Tibial nerve (tissue), 4 donors: ENCODE measurements around the gene FBXO4. TPM values are rescaled to one million over a fixed set of nuclear protein-coding genes. Genes with fewer than 3 reads are reported as not detected.
"Not testable (repeated sequence)": the region's sequence is repeated elsewhere in the genome, so short reads cannot be mapped to it uniquely, and the experiment has no call there.

ENCODE experiments used
- DNase-seq, 2 donors: peaks; one replicate each; pipeline ENCODE4 v3.0.0-alpha.2; 2019; ENCODE audit warnings: low spot score in 2 of 2
- H3K27ac ChIP-seq, 4 donors: fragments of 200-600 bp; sonication (generic) in 3 of 4; one replicate each; pipeline ENCODE4 v1.5.1; 2017 to 2019; ENCODE audit warnings: mild to moderate bottlenecking in 1 of 4
- H3K27me3 ChIP-seq, 2 donors: fragments of 200-600 bp; sonication (generic) in 1 of 2; one replicate each; pipeline versions ENCODE4 v1.5.1 to v1.6.0; 2017 to 2019
- H3K36me3 ChIP-seq, 3 donors: fragments of 200-600 bp; sonication (generic); one replicate each; pipeline ENCODE4 v1.5.1; 2018 to 2019
- H3K4me1 ChIP-seq, 4 donors: fragments of 200-600 bp; sonication (generic) in 3 of 4; one replicate each; pipeline ENCODE4 v1.5.1; 2017 to 2019
- H3K4me3 ChIP-seq, 4 donors: fragments of 200-600 bp; sonication (generic) in 3 of 4; one replicate each; pipeline ENCODE4 v1.5.1; 2017 to 2019; ENCODE audit warnings: mild to moderate bottlenecking in 1 of 4, moderate library complexity in 1 of 4
- H3K9me3 ChIP-seq, 4 donors: fragments of 200-600 bp; sonication (generic) in 3 of 4; one replicate each; pipeline ENCODE4 v1.5.1; 2017 to 2019
- CTCF ChIP-seq, 5 experiments: fragments of 200-600 bp in 3 of 5; fragments of 450-650 bp in 2 of 5; sonication (generic) in 3 of 5; IDR thresholded peaks; one replicate each; pipeline ENCODE4 v1.5.1; 2016 to 2019; ENCODE audit warnings: antibody characterized with exemption in 5 of 5, mild to moderate bottlenecking in 3 of 5, moderate library complexity in 2 of 5
- EP300 ChIP-seq, 2 donors: sonication (generic); formaldehyde crosslinking; IDR thresholded peaks; one replicate each; pipeline ENCODE4 v1.6.1; 2017; ENCODE audit warnings: antibody characterized with exemption in 2 of 2, mild to moderate bottlenecking in 1 of 2
- POLR2A ChIP-seq, 2 donors: fragments of 450-650 bp; IDR thresholded peaks; one replicate each; pipeline ENCODE4 v1.6.1; 2017; ENCODE audit warnings: antibody characterized with exemption in 2 of 2, mild to moderate bottlenecking in 2 of 2, moderate library complexity in 2 of 2
- WGBS, 2 donors: methylation state at CpG; one replicate each; pipeline ENCODE4 v1.1.5; 2018; 5-methylcytosine and 5-hydroxymethylcytosine counted together
- small RNA-seq: library from RNA; depleted of rRNA; stranded (forward); fragments of <200 nt; gene quantifications from one replicate; pipeline ENCODE3, GENCODE V24; 2016
- total RNA-seq, 4 donors: library from RNA; depleted of rRNA; stranded (reverse); fragments of >200 nt; gene quantifications; one replicate each; pipeline ENCODE4 v1.1.0, GENCODE V29; 2016

The FBXO4 gene
- total RNA-seq, 4 donors from 2014 or later = 17.0 to 23.5 (median 20.2) TPM

GRCh38 chr5:41978676-41979075 lies 53.6 kb downstream of the FBXO4 start:
- Histone ChIP-seq H3K4me3 (no peak overlapping the region), H3K27me3 (no peaks in the 10 kb centered on the region), H3K4me1 (no peaks in the 10 kb centered on the region), H3K9me3 (peaks cover 0 to 10% (median 0%) of the 10 kb centered on the region in 4 donors), H3K27ac (no peak overlapping the region), H3K36me3 (no peaks in the 10 kb centered on the region)
- no peak for DNase-seq
- WGBS, 2 donors = 91 to 92% methylated on average over 1 of the region's 1 CpG
- TF ChIP-seq EP300 (IDR thresholded peaks at IDR 0.05) (no peak), CTCF (IDR thresholded peaks at IDR 0.05) (no peak), POLR2A (IDR thresholded peaks at IDR 0.05) (no peak)

DNA sequence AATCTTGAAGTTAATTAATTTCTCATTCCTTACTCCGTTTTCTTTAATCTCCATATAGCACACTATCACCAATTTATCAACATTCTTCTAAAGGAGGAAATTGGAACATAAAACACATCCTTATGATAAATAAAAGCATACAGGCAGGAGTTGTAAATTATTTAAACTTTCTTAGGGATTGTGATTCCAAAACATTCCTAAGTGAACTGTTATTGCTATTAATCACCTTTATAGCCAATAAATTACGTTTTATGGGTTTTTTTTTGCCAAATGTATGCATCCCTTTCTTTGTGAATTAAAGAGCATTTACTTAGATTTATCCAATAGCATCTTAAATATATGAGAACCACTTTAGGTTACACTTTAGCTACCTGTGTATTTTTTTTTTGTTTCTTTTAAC lies 55.3 kb downstream of the FBXO4 start:
- DNase-seq = no peak
- H3K9me3 ChIP-seq = peaks cover 0 to 10% (median 0%) of the 10 kb centered on the region in 4 donors
- no peaks in the 10 kb centered on the region for H3K4me1 ChIP-seq
- 40 to 49% methylated on average over 2 of the region's 2 CpGs for WGBS, 2 donors
- H3K27ac ChIP-seq = no peak overlapping the region
- no peak for TF ChIP-seq CTCF (IDR thresholded peaks at IDR 0.05)
- TF ChIP-seq EP300 (IDR thresholded peaks at IDR 0.05) = no peak
- TF ChIP-seq POLR2A (IDR thresholded peaks at IDR 0.05) = no peak
- H3K27me3 ChIP-seq = no peaks in the 10 kb centered on the region
- H3K36me3 ChIP-seq = no peaks in the 10 kb centered on the region
- H3K4me3 ChIP-seq = no peak overlapping the region

DNA sequence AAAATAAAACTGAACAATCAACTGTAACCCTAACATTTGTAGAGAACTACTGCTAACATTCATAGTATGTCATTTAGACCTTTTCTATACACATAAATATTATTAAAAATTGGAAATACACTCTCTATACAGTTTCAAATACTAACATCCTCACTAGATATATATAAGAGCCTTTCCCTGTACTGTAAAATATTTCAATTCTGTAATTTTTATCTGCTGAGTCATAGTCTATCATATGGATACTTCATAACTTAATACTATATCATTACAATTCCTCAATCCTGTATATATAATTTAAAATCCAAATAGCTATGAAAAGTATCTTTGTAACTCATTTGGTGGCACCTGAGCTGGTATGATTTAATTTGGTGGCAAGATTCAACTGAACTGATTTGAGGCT lies 55.8 kb downstream of the FBXO4 start:
- Histone ChIP-seq H3K4me3 (no peak overlapping the region), H3K36me3 (no peaks in the 10 kb centered on the region), H3K27me3 (no peaks in the 10 kb centered on the region), H3K4me1 (no peaks in the 10 kb centered on the region), H3K27ac (no peak overlapping the region), H3K9me3 (peaks cover 0 to 10% (median 0%) of the 10 kb centered on the region in 4 donors)
- no peak for DNase-seq
- no peak for TF ChIP-seq POLR2A (IDR thresholded peaks at IDR 0.05)
- no peak for TF ChIP-seq CTCF (IDR thresholded peaks at IDR 0.05)
- TF ChIP-seq EP300 (IDR thresholded peaks at IDR 0.05) = no peak

GRCh38 chr5:41982858-41983257 lies 57.8 kb downstream of the FBXO4 start:
- H3K4me1 ChIP-seq, H3K4me3 ChIP-seq, DNase-seq, H3K27me3 ChIP-seq, H3K36me3 ChIP-seq, H3K27ac ChIP-seq, H3K9me3 ChIP-seq: not testable (repeated sequence)
- WGBS, 2 donors = 86% methylated on average over 2 of the region's 2 CpGs

GRCh38 chr5:41983284-41983683 lies 58.2 kb downstream of the FBXO4 start:
- no peak for DNase-seq
- Histone ChIP-seq H3K27me3 (no peaks in the 10 kb centered on the region), H3K27ac (no peak overlapping the region), H3K9me3 (peaks cover 0 to 6% (median 0%) of the 10 kb centered on the region in 4 donors), H3K4me1 (no peaks in the 10 kb centered on the region), H3K4me3 (no peak overlapping the region), H3K36me3 (no peaks in the 10 kb centered on the region)
- no peak for TF ChIP-seq EP300 (IDR thresholded peaks at IDR 0.05)
- no peak for TF ChIP-seq POLR2A (IDR thresholded peaks at IDR 0.05)

- DNase-seq = no peak
- H3K36me3 ChIP-seq = no peaks in the 10 kb centered on the region
- TF ChIP-seq CTCF (IDR thresholded peaks at IDR 0.05) (no peak), POLR2A (IDR thresholded peaks at IDR 0.05) (no peak)
- no peak overlapping the region for H3K27ac ChIP-seq
- H3K4me1 ChIP-seq = no peaks in the 10 kb centered on the region
- no peak overlapping the region for H3K4me3 ChIP-seq
- peaks cover 0 to 6% (median 0%) of the 10 kb centered on the region in 4 donors for H3K9me3 ChIP-seq
- no peaks in the 10 kb centered on the region for H3K27me3 ChIP-seq
- 65 to 70% methylated on average over 3 of the region's 3 CpGs for WGBS, 2 donors
These were observed 61.0 kb downstream of the FBXO4 start for GRCh38 chr5:41985945-41986695.

Small RNA genes within 50 kb of the gene (small RNA-seq; reads per million reads assigned to genes)
- not detected for gene RF00019

Other genes starting within 250 kb of the FBXO4 start
- gene OXCT1, start 54.9 kb upstream of the FBXO4 start, total RNA-seq = 10 to 100 TPM; 20.4 to 41.2 (median 26.0) TPM
- gene RIMOC1, start 20.9 kb upstream of the FBXO4 start, total RNA-seq = 10 to 100 TPM; 12.3 to 23.4 (median 18.0) TPM